Esophagus muscularis mucosa (tissue), 4 donors: ENCODE measurements around the gene GRID2IP. TPM values are rescaled to one million over a fixed set of nuclear protein-coding genes. Genes with fewer than 3 reads are reported as not detected.

Source experiments
- DNase-seq: peaks from one replicate; pipeline ENCODE4 v3.0.0-alpha.2; 2017; ENCODE audit errors: extremely low spot score
- H3K27ac ChIP-seq, 4 donors: fragments of 200-600 bp; sonication (generic); replicated peaks in 1 of 4; 1 replicate in 3 of 4; 2 replicates in 1 of 4; pipeline ENCODE4 v1.5.1; 2016 to 2019; ENCODE audit warnings: mild to moderate bottlenecking in 1 of 4
- H3K27me3 ChIP-seq, 4 donors: fragments of 200-600 bp; sonication (generic); one replicate each; pipeline versions ENCODE4 v1.5.1 to v1.6.0; 2016 to 2019
- H3K36me3 ChIP-seq, 4 donors: fragments of 200-600 bp; sonication (generic); one replicate each; pipeline ENCODE4 v1.5.1; 2016 to 2019
- H3K4me1 ChIP-seq, 4 donors: fragments of 200-600 bp; sonication (generic); one replicate each; pipeline ENCODE4 v1.5.1; 2016 to 2019
- H3K4me3 ChIP-seq, 4 donors: fragments of 200-600 bp; sonication (generic); 1 replicate in 2 of 4; 2 replicates in 2 of 4; pipeline ENCODE4 v1.5.1; 2016 to 2019; ENCODE audit warnings: mild to moderate bottlenecking in 4 of 4, moderate library complexity in 1 of 4
- H3K9me3 ChIP-seq, 4 donors: fragments of 200-600 bp; sonication (generic); 1 replicate in 3 of 4; 2 replicates in 1 of 4; pipeline ENCODE4 v1.5.1; 2016 to 2019
- CTCF ChIP-seq, 3 experiments: fragments of 200-600 bp in 2 of 3; fragments of 450-650 bp in 1 of 3; sonication (generic) in 2 of 3; IDR thresholded peaks; one replicate each; pipeline ENCODE4 v1.5.1; 2017 to 2019; ENCODE audit warnings: antibody characterized with exemption in 3 of 3, mild to moderate bottlenecking in 2 of 3, moderate library complexity in 1 of 3
- EP300 ChIP-seq: sonication (generic); formaldehyde crosslinking; IDR thresholded peaks from one replicate; pipeline ENCODE4 v1.6.1; 2017; ENCODE audit warnings: antibody characterized with exemption
- POLR2A ChIP-seq: fragments of 450-650 bp; IDR thresholded peaks from one replicate; pipeline ENCODE4 v1.6.1; 2017; ENCODE audit warnings: antibody characterized with exemption, moderate library complexity, mild to moderate bottlenecking, low read depth
- POLR2AphosphoS5 ChIP-seq, 2 donors: sonication (generic); formaldehyde crosslinking; IDR thresholded peaks; one replicate each; pipeline ENCODE4 v1.6.1; 2017; ENCODE audit warnings: antibody characterized with exemption in 2 of 2
- WGBS: methylation state at CpG from one replicate; pipeline ENCODE4 v1.1.5; 2018; 5-methylcytosine and 5-hydroxymethylcytosine counted together
- intact Hi-C: fragments of 100-400 bp; cut with DNase I; formaldehyde crosslinking; loops from one replicate; pipeline ENCODE4 v1.15.1; 2023
- total RNA-seq, 4 donors: library from RNA; depleted of rRNA; stranded (reverse); fragments of >200 nt; gene quantifications; one replicate each; pipeline versions ENCODE4 v1.1.0 to v1.2.1, GENCODE V29; 2016

Gene GRID2IP
- total RNA-seq, 4 donors from 2014 or later = not detected

GRCh38 chr7:6494365-6494764 is 56.9 kb downstream of the GRID2IP start:
- 91% methylated on average over 2 of the region's 2 CpGs for WGBS
- intact Hi-C loops = no loop called here
- TF ChIP-seq POLR2A (no peak), EP300 (no peak)
- no peaks in the 10 kb centered on the region for H3K4me1 ChIP-seq
- peaks cover 0 to 6% (median 0%) of the 10 kb centered on the region in 4 donors for H3K9me3 ChIP-seq
- no peak for DNase-seq
- H3K36me3 ChIP-seq = no peaks in the 10 kb centered on the region
- H3K27ac ChIP-seq = no peak overlapping the region
- H3K4me3 ChIP-seq = no peak overlapping the region
- no peaks in the 10 kb centered on the region for H3K27me3 ChIP-seq

- TF ChIP-seq EP300 = no peak
- TF ChIP-seq POLR2A = no peak
- no peak for TF ChIP-seq CTCF (IDR thresholded peaks at IDR 0.05)
- no peak for TF ChIP-seq POLR2AphosphoS5 (IDR thresholded peaks at IDR 0.05)
- no peaks in the 10 kb centered on the region for H3K27me3 ChIP-seq
- WGBS = 88% methylated on average over 10 of the region's 10 CpGs
- no peak for DNase-seq
- H3K36me3 ChIP-seq = no peaks in the 10 kb centered on the region
- peaks cover 0 to 6% (median 0%) of the 10 kb centered on the region in 4 donors for H3K9me3 ChIP-seq
- H3K27ac ChIP-seq = no peak overlapping the region
- H3K4me3 ChIP-seq = no peak overlapping the region
- no peaks in the 10 kb centered on the region for H3K4me1 ChIP-seq
- intact Hi-C loops = no loop called here
These were observed 60.1 kb downstream of the GRID2IP start for GRCh38 chr7:6491194-6491593.

GRCh38 chr7:6489612-6490011 is 61.6 kb downstream of the GRID2IP start:
- Histone ChIP-seq H3K4me3 (no peak overlapping the region), H3K27ac (no peak overlapping the region), H3K4me1 (peaks cover 1 to 2% (median 2%) of the 10 kb centered on the region in 4 donors), H3K27me3 (no peaks in the 10 kb centered on the region), H3K36me3 (no peaks in the 10 kb centered on the region), H3K9me3 (peaks cover 0 to 6% (median 0%) of the 10 kb centered on the region in 4 donors)
- intact Hi-C loops = no loop called here
- WGBS = 11% methylated on average over 1 of the region's 1 CpG
- no peak for DNase-seq
- TF ChIP-seq POLR2A = no peak
- no peak for TF ChIP-seq EP300
- TF ChIP-seq CTCF (IDR thresholded peaks at IDR 0.05) = no peak
- no peak for TF ChIP-seq POLR2AphosphoS5 (IDR thresholded peaks at IDR 0.05)

GRCh38 chr7:6487184-6487545 is 64.1 kb downstream of the GRID2IP start:
- DNase-seq = no peak
- H3K4me1 ChIP-seq = peaks cover 14 to 20% (median 15%) of the 10 kb centered on the region in 4 donors
- H3K27me3 ChIP-seq = no peaks in the 10 kb centered on the region
- H3K36me3 ChIP-seq = no peaks in the 10 kb centered on the region
- 88% methylated on average over 1 of the region's 4 CpGs for WGBS
- TF ChIP-seq POLR2AphosphoS5 (IDR thresholded peaks at IDR 0.05) (no peak), CTCF (IDR thresholded peaks at IDR 0.05) (no peak), EP300 (no peak), POLR2A (no peak)
- H3K27ac ChIP-seq = no peak overlapping the region
- peaks cover 0 to 6% (median 0%) of the 10 kb centered on the region in 4 donors for H3K9me3 ChIP-seq
- no peak overlapping the region for H3K4me3 ChIP-seq
- intact Hi-C loops = no loop called here

- 93% methylated on average over 19 of the region's 19 CpGs for WGBS
- no peaks in the 10 kb centered on the region for H3K27me3 ChIP-seq
- H3K4me1 ChIP-seq = peaks cover 20 to 25% (median 21%) of the 10 kb centered on the region in 4 donors
- no peak overlapping the region for H3K4me3 ChIP-seq
- intact Hi-C loops = no loop called here
- no peaks in the 10 kb centered on the region for H3K36me3 ChIP-seq
- TF ChIP-seq EP300 (no peak), POLR2A (no peak), POLR2AphosphoS5 (IDR thresholded peaks at IDR 0.05) (no peak), CTCF (IDR thresholded peaks at IDR 0.05) (no peak)
- DNase-seq = no peak
- H3K27ac ChIP-seq = no peak overlapping the region
- peaks cover 0 to 6% (median 0%) of the 10 kb centered on the region in 4 donors for H3K9me3 ChIP-seq
These were observed 64.7 kb downstream of the GRID2IP start for GRCh38 chr7:6486438-6487183.
